Measurements from ENCODE around the gene ST3GAL6.

Gene ST3GAL6

DNA sequence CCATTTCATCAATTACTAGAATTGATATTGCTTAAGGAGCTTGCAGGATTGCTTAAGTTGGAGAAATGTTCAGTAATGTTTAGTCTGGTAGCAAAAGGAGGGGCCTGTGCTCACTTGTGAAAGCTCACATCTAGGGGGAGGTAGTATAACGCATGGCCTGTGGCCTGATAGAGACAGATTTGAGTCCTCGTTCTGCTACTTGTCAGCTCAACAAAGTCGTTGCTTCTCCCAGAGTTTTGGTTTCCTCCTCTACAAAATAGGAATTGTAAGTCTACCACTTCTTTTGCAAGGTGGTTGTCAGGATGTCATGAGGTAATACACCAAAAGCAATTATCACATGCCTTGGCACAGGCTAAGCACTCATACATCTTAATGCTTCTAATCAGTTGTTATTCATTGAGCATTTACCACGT lies 1.3 kb downstream of the ST3GAL6 start:
- Histone ChIP-seq H3K4me3 (IDR thresholded peaks at IDR 0.05; ENCODE audit: insufficient read depth, low read depth, low read length) (no peak overlapping the region), H3K4me1 (ENCODE audit: low read depth, poor library complexity, severe bottlenecking) (peaks cover 100% of the 10 kb centered on the region), H3K36me3 (ENCODE audit: insufficient read depth) (no peaks in the 10 kb centered on the region), H3K27me3 (ENCODE audit: insufficient read depth, low read depth) (no peaks in the 10 kb centered on the region), H3K9ac (peak overlapping the region; percentile 9; the same call in 1 of the 2 replicates), H4K20me1 (ENCODE audit: insufficient read depth) (no peaks in the 10 kb centered on the region), H3K4me2 (peak overlapping the region; percentile 95), H2AFZ (ENCODE audit: low read depth) (no peak overlapping the region), H3K27ac (peak overlapping the region; percentile 68), H3K79me2 (ENCODE audit: insufficient read depth, low read depth) (peaks cover 67% of the 10 kb centered on the region)
- TF ChIP-seq, protein P1, sequence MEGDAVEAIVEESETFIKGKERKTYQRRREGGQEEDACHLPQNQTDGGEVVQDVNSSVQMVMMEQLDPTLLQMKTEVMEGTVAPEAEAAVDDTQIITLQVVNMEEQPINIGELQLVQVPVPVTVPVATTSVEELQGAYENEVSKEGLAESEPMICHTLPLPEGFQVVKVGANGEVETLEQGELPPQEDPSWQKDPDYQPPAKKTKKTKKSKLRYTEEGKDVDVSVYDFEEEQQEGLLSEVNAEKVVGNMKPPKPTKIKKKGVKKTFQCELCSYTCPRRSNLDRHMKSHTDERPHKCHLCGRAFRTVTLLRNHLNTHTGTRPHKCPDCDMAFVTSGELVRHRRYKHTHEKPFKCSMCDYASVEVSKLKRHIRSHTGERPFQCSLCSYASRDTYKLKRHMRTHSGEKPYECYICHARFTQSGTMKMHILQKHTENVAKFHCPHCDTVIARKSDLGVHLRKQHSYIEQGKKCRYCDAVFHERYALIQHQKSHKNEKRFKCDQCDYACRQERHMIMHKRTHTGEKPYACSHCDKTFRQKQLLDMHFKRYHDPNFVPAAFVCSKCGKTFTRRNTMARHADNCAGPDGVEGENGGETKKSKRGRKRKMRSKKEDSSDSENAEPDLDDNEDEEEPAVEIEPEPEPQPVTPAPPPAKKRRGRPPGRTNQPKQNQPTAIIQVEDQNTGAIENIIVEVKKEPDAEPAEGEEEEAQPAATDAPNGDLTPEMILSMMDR (conservative IDR thresholded peaks at IDR 0.05; ENCODE audit: low read depth, low read length): no peak

DNA sequence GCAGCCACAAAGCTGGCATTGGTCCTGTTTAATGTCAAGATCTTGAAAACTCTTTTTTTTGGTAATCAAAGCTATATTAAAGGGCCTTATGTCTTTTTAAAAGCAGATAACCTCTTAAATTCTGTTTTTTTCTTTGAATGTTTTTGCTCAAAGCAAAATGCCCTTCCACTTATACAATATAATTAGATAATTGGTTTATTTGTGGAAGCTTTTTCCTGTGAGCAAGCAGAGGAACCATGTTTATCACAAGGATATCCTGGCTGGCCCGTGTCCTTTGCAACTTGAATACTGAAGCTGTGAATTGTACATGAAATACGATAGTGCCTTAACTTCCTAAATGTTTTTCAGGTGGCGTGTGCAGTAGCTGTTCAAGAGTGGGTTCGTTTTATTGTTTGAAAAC lies 2.6 kb downstream of the ST3GAL6 start:
- peak overlapping the region; percentile 95 for H3K4me2 ChIP-seq
- H4K20me1 ChIP-seq (ENCODE audit: insufficient read depth): no peaks in the 10 kb centered on the region
- H2AFZ ChIP-seq (ENCODE audit: low read depth): no peak overlapping the region
- TF ChIP-seq, protein P1 (conservative IDR thresholded peaks at IDR 0.05; ENCODE audit: low read depth, low read length): no peak
- peaks cover 58% of the 10 kb centered on the region for H3K79me2 ChIP-seq (ENCODE audit: insufficient read depth, low read depth)
- no peaks in the 10 kb centered on the region for H3K36me3 ChIP-seq (ENCODE audit: insufficient read depth)
- H3K4me3 ChIP-seq (IDR thresholded peaks at IDR 0.05; ENCODE audit: insufficient read depth, low read depth, low read length): no peak overlapping the region
- H3K9ac ChIP-seq: no peak overlapping the region
- H3K27me3 ChIP-seq (ENCODE audit: insufficient read depth, low read depth): no peaks in the 10 kb centered on the region
- H3K27ac ChIP-seq: peak overlapping the region; percentile 68; the same call in 1 of the 2 replicates
- H3K4me1 ChIP-seq (ENCODE audit: low read depth, poor library complexity, severe bottlenecking): peaks cover 100% of the 10 kb centered on the region

DNA sequence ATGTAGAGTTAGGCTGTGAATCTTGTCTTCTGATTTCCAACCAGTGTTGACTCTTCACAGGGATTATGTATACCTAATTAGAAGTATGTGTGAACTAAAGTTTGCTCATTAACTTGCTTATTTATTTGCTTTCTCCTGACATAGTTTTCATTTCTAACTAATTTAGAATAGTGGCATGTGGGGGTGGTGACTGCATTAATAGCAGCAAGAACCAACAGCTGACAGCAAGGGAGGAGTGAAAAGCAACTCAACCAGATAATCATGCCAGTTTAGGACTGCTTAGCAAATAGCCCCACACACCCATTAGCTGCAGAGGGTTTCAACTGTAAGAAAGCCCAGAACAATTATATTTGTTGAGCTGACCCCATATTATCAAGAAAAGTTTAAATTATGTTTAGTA lies 3.8 kb downstream of the ST3GAL6 start:
- no peak overlapping the region for H3K4me3 ChIP-seq (IDR thresholded peaks at IDR 0.05; ENCODE audit: insufficient read depth, low read depth, low read length)
- no peak overlapping the region; the same call in 1 of the 2 replicates for H3K27ac ChIP-seq
- no peaks in the 10 kb centered on the region for H4K20me1 ChIP-seq (ENCODE audit: insufficient read depth)
- H3K4me1 ChIP-seq (ENCODE audit: low read depth, poor library complexity, severe bottlenecking): peaks cover 100% of the 10 kb centered on the region
- H3K9ac ChIP-seq: no peak overlapping the region
- H3K27me3 ChIP-seq (ENCODE audit: insufficient read depth, low read depth): no peaks in the 10 kb centered on the region
- peaks cover 55% of the 10 kb centered on the region for H3K79me2 ChIP-seq (ENCODE audit: insufficient read depth, low read depth)
- TF ChIP-seq, protein P1 (conservative IDR thresholded peaks at IDR 0.05; ENCODE audit: low read depth, low read length): no peak
- no peaks in the 10 kb centered on the region for H3K36me3 ChIP-seq (ENCODE audit: insufficient read depth)
- H3K4me2 ChIP-seq: peak overlapping the region; percentile 74
- H2AFZ ChIP-seq (ENCODE audit: low read depth): no peak overlapping the region

DNA sequence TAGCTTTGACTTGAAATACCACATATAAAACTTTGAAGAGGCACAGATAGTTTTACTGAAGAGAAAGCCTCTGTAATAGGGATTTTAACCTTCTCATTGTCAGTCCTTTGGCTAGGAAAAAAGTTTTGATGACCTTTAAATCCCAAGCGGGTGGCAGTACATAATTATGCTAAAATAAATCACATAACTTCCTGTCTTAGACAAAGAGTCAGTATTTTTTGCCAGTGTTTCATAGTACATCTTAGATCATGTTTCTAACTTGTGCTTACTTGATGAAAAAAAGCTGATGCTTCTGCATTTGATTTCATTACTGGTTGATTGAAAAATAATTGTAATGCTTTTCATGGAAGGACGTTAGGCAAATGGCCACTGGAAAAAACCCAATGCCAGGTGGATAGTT lies 5.8 kb downstream of the ST3GAL6 start:
- peak overlapping the region; percentile 91; the same call in 1 of the 2 replicates for H3K27ac ChIP-seq
- no peak overlapping the region; the same call in 1 of the 2 replicates for H3K9ac ChIP-seq
- peaks cover 100% of the 10 kb centered on the region for H3K4me1 ChIP-seq (ENCODE audit: low read depth, poor library complexity, severe bottlenecking)
- H3K79me2 ChIP-seq (ENCODE audit: insufficient read depth, low read depth): peaks cover 75% of the 10 kb centered on the region
- H3K4me2 ChIP-seq: peak overlapping the region; percentile 74
- H4K20me1 ChIP-seq (ENCODE audit: insufficient read depth): no peaks in the 10 kb centered on the region
- no peaks in the 10 kb centered on the region for H3K36me3 ChIP-seq (ENCODE audit: insufficient read depth)
- no peaks in the 10 kb centered on the region for H3K27me3 ChIP-seq (ENCODE audit: insufficient read depth, low read depth)
- TF ChIP-seq, protein P1 (conservative IDR thresholded peaks at IDR 0.05; ENCODE audit: low read depth, low read length): no peak
- H2AFZ ChIP-seq (ENCODE audit: low read depth): no peak overlapping the region
- no peak overlapping the region for H3K4me3 ChIP-seq (IDR thresholded peaks at IDR 0.05; ENCODE audit: insufficient read depth, low read depth, low read length)
